HG02852 (cell line): ENCODE results near the gene SLC22A15.

Source experiments
- ATAC-seq: cut with Tn5 transposase; IDR thresholded peaks from one replicate; pipeline ENCODE4 v1.9.1; 2021; ENCODE audit warnings: mild to moderate bottlenecking, moderate library complexity; ENCODE audit not compliant: unreplicated experiment

Gene SLC22A15

DNA sequence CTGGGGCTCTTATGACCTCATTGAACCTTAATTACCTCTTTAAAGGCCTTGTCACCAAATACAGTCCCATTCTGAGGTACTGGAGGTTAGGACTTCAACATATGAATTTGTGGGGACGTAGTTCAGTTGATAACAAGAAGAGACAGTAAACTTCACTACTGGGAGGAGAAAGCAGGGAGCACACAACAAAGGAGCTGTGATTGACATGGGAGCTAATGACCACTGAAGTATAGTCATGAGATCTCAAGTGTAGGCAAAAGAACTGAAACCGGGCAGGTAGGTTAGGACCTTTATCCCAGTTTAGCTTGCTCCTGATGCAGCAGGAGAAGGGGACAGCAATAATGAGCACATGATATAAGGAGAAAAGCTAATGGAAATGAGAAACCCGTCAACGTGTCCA is 123.1 kb downstream of the SLC22A15 start:
- ATAC-seq, result no peak

DNA sequence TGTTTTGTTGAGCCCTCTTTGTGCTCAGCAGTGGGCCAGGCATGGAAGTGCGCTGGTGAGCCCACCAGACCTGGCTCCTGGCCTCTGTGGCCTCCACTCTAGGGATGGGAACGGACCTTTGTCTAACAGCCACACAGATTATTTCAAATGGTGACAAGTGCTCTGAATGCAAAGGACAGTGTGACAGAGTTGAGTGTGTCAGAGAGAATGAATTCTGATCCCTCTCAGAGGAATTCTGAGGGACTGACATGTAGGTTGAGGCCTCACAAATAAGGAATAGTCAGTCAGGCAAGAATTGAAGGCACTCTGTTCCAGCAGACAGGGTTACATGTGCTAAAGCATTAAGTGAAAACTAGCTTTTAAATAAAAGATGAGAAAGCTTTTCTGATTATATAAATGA is 123.6 kb downstream of the SLC22A15 start:
- no peak for ATAC-seq

DNA sequence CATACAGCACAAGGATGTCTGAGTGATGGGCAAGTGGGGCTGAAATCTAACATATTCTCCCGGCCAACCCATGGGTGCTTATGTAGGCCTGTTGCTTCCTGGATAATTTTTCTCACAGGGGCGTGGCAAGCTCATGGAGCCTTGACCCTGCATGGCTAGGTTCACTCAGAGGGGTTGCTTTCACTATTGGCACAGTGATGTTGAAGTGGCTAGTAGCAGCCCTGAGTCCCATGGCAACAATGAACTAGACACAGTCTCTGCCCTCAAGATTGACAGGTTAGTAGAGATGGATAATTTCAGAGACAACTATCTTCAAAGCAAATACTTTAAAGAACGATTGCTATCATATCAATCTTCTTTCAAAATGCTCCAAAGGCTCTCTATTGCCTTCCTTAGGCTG is 128.4 kb downstream of the SLC22A15 start:
- no peak for ATAC-seq

DNA sequence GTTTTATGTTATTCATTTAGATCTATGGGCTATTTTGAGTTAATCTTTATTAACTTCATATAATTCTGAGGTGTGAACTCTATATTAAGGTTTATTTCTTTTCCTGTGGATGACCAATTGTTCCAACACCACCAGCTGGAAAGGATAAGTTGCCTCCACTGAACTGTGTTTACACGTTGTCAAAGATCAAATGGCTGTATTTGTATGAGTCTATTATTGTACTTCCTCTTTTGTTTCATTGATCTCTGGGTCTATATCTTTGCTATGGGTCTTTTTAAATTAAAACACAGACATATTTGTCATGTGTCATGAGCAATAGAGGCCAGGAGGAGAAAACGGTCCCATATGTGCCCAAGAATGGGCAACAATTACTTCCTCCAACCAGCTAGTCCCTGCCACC is 129.7 kb downstream of the SLC22A15 start:
- no peak for ATAC-seq

DNA sequence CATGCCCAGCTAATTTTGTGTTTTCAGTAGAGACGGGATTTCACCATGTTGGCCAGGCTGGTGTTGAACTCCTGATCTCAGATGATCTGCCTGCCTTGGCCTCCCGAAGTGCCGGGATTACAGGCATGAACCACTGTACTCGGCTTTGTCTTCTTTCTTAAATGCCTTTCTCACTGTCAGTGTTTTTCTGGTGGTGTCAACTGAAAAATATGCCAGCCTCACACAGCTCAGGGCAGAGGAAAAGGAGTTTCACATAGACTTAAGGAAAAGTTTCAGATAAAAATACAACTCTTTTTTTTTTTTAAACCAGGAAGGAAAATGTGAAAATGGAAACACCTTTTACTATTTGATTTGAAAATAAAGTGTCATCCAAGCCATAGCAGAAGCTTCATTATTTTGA is 130.3 kb downstream of the SLC22A15 start:
- no peak for ATAC-seq

GRCh38 chr1:116107371-116107770 is 131.1 kb downstream of the SLC22A15 start:
- ATAC-seq, result no peak

DNA sequence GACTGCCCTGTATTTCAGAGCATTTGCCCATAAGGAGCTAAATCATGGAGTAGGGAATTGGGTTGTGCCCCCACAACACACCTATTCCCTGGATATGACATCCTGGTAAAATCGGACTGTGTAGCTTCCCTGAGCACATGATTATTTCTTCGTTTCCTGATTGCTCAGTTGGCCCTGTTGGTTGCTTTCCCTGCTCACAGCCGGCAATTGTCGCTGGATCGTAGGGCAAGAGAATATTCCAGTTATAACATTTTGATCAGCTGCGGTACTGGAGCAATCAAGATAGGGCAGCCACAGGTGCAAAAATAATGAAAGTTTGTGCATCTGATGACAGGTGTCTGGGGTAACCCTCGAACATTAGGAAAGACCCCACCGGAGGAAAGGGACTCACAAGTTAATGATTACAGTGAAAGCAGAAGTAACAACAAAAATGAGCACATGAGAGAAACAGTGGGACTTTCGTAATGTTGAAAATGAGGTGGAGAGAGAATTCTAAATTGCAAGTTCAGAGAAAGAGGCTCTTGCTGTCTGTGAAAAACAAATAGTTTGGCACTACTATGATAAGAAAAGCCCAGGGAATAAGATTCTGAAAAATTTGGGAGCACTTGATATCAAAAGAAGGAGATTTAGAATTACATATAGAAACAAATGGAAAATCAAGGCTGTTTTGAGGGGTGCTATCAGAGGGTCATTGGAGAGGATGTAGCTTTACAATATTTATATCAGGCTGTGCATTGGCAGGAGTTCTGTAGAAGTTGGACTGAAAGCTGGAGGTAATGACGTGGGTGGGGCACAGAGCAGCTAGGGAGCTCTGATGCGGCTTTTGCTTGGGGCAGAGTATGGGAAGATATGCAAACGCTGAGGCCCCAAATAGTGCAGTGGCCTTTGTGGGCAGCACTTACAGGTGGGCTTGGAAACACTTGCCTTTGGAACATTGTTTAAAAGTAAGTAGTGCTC is 134.5 kb downstream of the SLC22A15 start, which contains the start of gene MAB21L3:
TSS of gene MAB21L3 (plus strand) at position 833 of the 957 bp plus-strand sequence. CDS start 1,217 bp downstream, outside the sequence.
- ATAC-seq, result peak; percentile 66

- no peak for ATAC-seq
Measured at GRCh38 chr1:116111524-116112021, 135.3 kb downstream of the SLC22A15 start.

DNA sequence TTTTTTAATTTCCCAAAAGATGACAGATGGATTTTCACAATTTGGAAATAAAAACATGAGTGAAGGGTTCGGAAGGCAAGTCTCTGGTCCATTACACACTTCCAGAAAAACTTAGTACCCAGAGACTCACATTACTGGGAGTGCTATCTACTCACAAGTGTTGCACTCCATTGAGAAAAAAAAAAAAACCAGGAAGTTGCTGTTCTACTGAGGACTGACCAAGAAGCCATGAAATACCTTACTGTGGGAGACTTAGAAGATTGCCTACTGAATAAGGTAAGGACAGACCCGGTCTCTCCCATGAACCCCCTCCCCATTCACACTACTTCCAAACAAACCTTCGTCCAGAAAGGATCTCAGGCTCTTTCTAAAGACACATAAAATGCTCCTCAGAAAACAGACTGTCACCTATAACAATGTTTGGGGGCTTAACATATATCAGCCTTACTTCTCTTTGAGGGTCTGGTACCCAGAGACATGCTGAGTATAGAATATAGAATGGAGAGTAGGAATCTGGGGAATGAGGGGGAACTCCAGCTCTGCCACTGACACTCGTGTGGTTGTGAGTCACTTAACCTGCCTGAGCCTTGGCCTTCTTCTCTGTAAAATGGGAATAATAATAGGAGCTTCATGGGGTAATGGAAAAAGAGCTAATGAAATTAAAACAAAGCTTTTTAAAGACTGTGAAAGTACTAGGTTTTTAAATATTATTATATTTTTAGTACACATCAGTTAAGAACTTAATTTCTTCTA is 136.3 kb downstream of the SLC22A15 start:
- ATAC-seq, result no peak

- ATAC-seq, result no peak
Measured at GRCh38 chr1:116113615-116114014, 137.3 kb downstream of the SLC22A15 start.

- ATAC-seq, result no peak
Measured at GRCh38 chr1:116115476-116116439, 139.4 kb downstream of the SLC22A15 start.

DNA sequence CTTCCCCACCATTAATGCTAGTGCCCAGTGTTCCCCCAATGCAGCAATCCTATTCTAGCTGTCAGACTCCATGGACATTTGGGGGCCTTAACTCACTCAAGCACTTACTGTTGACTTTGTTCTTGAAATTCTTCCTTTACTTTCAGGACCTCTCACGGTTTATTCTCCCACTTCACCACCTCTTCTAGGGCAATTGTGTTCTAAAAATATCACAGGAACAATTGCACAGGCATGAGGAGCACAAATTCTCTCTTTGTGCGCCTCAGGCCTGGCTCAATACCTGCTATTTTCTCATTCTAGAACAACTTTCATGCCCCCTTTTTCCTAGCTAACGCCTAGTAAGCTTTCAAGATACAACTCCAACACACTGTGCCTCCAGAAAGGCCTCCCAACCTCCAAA is 142.2 kb downstream of the SLC22A15 start:
- no peak for ATAC-seq
